DMS153 (cell line): ENCODE data around the gene ZNF717.
"Not testable (repeated sequence)": the region's sequence is repeated elsewhere in the genome, so short reads cannot be mapped to it uniquely, and the experiment has no call there.

Experiments
- DNase-seq: peaks from one replicate; lab custom pipeline; 2025; lab: John Stamatoyannopoulos, UW

Gene ZNF717

GRCh38 chr3:75785081-75785755, at the start of gene ZNF717:
Gene ZNF717, minus strand, starts transcription at chr3:75785549. Its CDS starts 2,187 bp downstream, at chr3:75783362.
- not testable (repeated sequence) for DNase-seq

- DNase-seq, result not testable (repeated sequence)
These were observed 45.7 kb upstream of the ZNF717 start for GRCh38 chr3:75831076-75831475.

GRCh38 chr3:75818019-75818418, 32.7 kb upstream of the ZNF717 start:
- DNase-seq, result not testable (repeated sequence)

GRCh38 chr3:75816287-75817180, 31.2 kb upstream of the ZNF717 start:
- not testable (repeated sequence) for DNase-seq

GRCh38 chr3:75814797-75815196, 29.4 kb upstream of the ZNF717 start:
- DNase-seq, result no peak

GRCh38 chr3:75782506-75782905, 2.8 kb downstream of the ZNF717 start:
- no peak for DNase-seq

GRCh38 chr3:75781079-75781745, 4.1 kb downstream of the ZNF717 start:
- DNase-seq, result no peak

- not testable (repeated sequence) for DNase-seq
These were observed 7.6 kb downstream of the ZNF717 start for GRCh38 chr3:75777742-75778141.

- not testable (repeated sequence) for DNase-seq
These were observed 13.7 kb downstream of the ZNF717 start for GRCh38 chr3:75771631-75772030.

GRCh38 chr3:75768303-75769017, 16.9 kb downstream of the ZNF717 start:
- DNase-seq, result no peak

GRCh38 chr3:75737831-75738493, 47.4 kb downstream of the ZNF717 start:
- DNase-seq, result no peak

- no peak for DNase-seq
These were observed 57.4 kb downstream of the ZNF717 start for GRCh38 chr3:75727985-75728384.

- no peak for DNase-seq
These were observed 93.3 kb downstream of the ZNF717 start for GRCh38 chr3:75692061-75692460.

- DNase-seq, result no peak
These were observed 98.0 kb downstream of the ZNF717 start for GRCh38 chr3:75687323-75687722.
